ENCODE measurements around the gene GJB2. TPM values are rescaled to one million over a fixed set of nuclear protein-coding genes. Genes with fewer than 3 reads are reported as not detected.

Gene GJB2
- total RNA-seq, 3 donors from 2014 or later, result 0.66 to 0.88 TPM; not detected in 1

DNA sequence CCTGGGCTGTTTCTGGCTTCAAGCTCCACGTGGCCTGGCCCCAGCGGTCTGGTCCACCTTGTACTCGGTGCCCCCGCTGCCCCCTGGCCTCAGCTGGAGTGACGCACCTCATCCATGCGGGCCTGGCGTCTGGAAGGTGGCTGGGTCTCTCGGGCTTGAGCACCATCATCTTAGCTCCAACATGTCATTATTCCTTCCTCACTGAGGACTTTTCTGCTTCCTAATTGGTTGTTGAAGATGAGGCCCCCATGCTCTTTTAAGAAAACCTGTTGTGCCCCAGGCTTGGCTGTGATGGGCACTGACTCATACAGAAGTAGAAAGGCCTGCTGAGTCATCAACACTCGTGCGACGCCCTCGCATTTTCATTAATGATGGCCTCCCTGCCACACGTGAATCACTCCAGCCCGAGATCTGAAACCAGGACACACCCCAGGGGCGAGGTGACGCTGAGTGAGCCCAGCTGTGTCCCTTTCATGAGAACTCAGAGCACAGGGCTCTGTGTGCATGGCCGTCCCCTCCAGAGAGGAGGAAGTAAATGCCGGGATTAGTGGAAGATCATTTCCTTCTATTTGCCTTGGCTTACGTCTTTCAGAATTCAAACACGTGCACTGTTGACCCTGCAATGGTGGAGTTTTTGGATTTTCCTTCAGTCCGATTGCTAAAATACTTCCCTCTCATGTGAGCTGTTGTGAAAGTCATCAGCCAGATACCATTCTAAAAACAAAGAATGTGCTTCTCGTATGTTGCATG is 17.9 kb downstream of the GJB2 start:
- no peaks in the 10 kb centered on the region for H3K36me3 ChIP-seq
- DNase-seq (ENCODE audit: low spot score in 2 of 2), result peak; percentile 57 to 64
- TF ChIP-seq, protein P1, sequence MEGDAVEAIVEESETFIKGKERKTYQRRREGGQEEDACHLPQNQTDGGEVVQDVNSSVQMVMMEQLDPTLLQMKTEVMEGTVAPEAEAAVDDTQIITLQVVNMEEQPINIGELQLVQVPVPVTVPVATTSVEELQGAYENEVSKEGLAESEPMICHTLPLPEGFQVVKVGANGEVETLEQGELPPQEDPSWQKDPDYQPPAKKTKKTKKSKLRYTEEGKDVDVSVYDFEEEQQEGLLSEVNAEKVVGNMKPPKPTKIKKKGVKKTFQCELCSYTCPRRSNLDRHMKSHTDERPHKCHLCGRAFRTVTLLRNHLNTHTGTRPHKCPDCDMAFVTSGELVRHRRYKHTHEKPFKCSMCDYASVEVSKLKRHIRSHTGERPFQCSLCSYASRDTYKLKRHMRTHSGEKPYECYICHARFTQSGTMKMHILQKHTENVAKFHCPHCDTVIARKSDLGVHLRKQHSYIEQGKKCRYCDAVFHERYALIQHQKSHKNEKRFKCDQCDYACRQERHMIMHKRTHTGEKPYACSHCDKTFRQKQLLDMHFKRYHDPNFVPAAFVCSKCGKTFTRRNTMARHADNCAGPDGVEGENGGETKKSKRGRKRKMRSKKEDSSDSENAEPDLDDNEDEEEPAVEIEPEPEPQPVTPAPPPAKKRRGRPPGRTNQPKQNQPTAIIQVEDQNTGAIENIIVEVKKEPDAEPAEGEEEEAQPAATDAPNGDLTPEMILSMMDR (IDR thresholded peaks at IDR 0.05), result no peak
- TF ChIP-seq POLR2AphosphoS5 (IDR thresholded peaks at IDR 0.05), result peak in 2 of 3 donors; percentile 19 to 49
- H3K27ac ChIP-seq, result peak overlapping the region in 1 of 2 donors; percentile 8
- H3K4me3 ChIP-seq, result peak overlapping the region in 2 of 3 donors; percentile 8 to 45
- H3K27me3 ChIP-seq, result peaks cover 0 to 34% of the 10 kb centered on the region in 2 donors
- no peaks in the 10 kb centered on the region for H3K9me3 ChIP-seq
- no peaks in the 10 kb centered on the region for H3K4me1 ChIP-seq
- intact Hi-C loops (cut with DNase I; ENCODE audit: low total_unique reads), result no loop called here

DNA sequence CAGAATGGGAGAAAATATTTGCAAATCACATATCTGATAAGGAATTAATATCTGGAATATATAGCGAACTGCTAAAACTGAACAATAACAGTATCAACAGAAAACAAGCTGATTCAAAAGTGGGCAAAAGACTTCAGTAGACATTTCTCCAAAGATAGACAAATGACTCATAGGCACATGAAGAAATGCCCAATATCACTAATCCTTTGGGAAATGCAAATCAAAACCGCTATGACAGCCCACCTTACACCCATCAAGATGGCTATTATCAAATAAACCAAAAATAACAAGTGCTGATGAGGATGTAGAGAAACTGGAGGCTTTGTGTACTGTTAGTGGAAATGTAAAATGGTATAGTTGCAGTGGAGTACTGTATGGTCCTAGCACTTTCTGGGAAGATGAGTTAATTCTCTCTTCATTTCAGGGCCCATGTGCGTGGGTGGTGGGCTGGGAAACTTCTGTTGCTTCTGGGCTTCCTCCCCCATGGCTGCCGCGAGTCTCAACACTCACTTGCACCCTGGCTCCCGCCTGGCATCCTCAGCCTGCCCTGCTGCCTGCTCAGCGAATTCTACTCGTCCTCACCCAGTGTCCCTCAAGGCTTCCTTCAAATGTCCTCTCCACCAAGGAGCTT is 19.5 kb downstream of the GJB2 start:
- Histone ChIP-seq H3K9me3 (no peaks in the 10 kb centered on the region), H3K4me1 (no peaks in the 10 kb centered on the region), H3K36me3 (no peaks in the 10 kb centered on the region), H3K27me3 (peaks cover 0 to 22% of the 10 kb centered on the region in 2 donors), H3K4me3 (no peak overlapping the region), H3K27ac (no peak overlapping the region)
- TF ChIP-seq POLR2AphosphoS5 (IDR thresholded peaks at IDR 0.05), result no peak
- no peak for TF ChIP-seq POLR2A (IDR thresholded peaks at IDR 0.05)
- TF ChIP-seq, protein P1 (IDR thresholded peaks at IDR 0.05), result no peak
- intact Hi-C loops (cut with DNase I; ENCODE audit: low total_unique reads), result no loop called here
- DNase-seq (ENCODE audit: low spot score in 2 of 2), result no peak

DNA sequence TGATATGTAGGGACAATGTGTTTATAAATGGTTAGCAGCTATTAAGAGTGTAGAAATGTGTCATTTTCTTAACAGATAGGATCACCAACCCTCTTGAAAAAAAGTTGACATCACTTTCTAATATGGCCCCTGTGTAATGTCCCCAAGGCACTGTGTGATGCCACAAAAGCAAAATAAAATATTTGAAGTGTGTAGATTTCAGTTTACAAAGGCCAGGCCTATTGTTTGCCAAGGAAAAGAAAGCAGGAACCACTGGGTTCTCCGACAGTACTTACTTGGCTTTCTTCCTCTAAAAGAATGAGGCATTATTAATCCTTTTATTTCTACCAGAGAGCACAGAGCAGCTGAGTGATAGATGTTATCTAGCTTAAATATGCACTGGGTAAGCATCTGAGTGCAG is 21.4 kb downstream of the GJB2 start:
- no peak overlapping the region for H3K27ac ChIP-seq
- peaks cover 0 to 10% of the 10 kb centered on the region in 2 donors for H3K27me3 ChIP-seq
- no peak for DNase-seq (ENCODE audit: low spot score in 2 of 2)
- H3K4me1 ChIP-seq, result no peaks in the 10 kb centered on the region
- H3K9me3 ChIP-seq, result no peaks in the 10 kb centered on the region
- TF ChIP-seq POLR2A (IDR thresholded peaks at IDR 0.05), result no peak
- TF ChIP-seq POLR2AphosphoS5 (IDR thresholded peaks at IDR 0.05), result no peak
- TF ChIP-seq, protein P1 (IDR thresholded peaks at IDR 0.05), result no peak
- H3K4me3 ChIP-seq, result no peak overlapping the region
- H3K36me3 ChIP-seq, result no peaks in the 10 kb centered on the region
- intact Hi-C loops (cut with DNase I; ENCODE audit: low total_unique reads), result no loop called here

DNA sequence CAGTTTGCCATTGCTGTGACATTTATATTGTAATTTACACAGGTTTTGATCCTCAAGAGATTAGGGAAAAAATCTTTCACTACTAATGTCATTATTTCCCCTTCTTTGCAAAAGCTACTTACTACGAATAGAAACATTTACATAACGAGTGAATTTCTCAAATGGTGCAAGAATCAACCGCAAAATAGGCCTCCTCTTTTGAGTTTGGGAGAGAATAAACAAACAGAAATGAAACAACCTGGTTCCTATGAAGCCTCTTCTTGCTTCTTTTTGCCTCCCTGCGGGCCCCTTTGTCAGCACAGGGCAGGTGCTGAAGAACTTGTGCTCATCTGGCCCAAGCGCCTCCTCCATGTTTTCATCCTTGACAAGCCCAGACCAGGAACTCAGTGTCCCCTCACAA is 21.8 kb downstream of the GJB2 start:
- TF ChIP-seq, protein P1 (IDR thresholded peaks at IDR 0.05), result no peak
- TF ChIP-seq POLR2AphosphoS5 (IDR thresholded peaks at IDR 0.05) (no peak), POLR2A (IDR thresholded peaks at IDR 0.05) (no peak)
- Histone ChIP-seq H3K27ac (no peak overlapping the region), H3K4me1 (no peaks in the 10 kb centered on the region), H3K27me3 (peaks cover 0 to 10% of the 10 kb centered on the region in 2 donors), H3K9me3 (no peaks in the 10 kb centered on the region), H3K4me3 (no peak overlapping the region), H3K36me3 (no peaks in the 10 kb centered on the region)
- intact Hi-C loops (cut with DNase I; ENCODE audit: low total_unique reads), result no loop called here
- no peak for DNase-seq (ENCODE audit: low spot score in 2 of 2)

DNA sequence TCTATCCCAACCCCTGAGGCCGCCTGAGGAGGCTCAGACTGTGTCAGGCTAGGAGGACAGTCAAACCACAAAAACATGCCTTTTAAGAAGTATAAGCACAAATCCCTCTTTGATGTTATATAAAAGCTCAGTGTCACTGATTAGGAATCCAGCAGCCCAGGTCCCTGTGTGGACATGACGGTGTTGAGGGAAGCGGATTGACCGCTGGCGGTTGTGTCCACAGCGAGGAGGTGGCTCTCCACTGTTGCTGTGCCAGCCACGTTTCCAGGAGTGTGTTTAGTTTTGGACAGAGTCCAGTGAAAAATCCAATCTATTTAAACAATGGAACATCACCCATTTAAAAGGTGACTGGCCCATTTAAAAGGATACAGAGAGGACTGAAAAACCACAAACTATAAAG is 24.3 kb downstream of the GJB2 start:
- no peaks in the 10 kb centered on the region for H3K4me1 ChIP-seq
- no peak overlapping the region for H3K27ac ChIP-seq
- no peaks in the 10 kb centered on the region for H3K9me3 ChIP-seq
- H3K27me3 ChIP-seq, result peaks cover 0 to 10% of the 10 kb centered on the region in 2 donors
- no peaks in the 10 kb centered on the region for H3K36me3 ChIP-seq
- TF ChIP-seq, protein P1 (IDR thresholded peaks at IDR 0.05), result no peak
- TF ChIP-seq POLR2AphosphoS5 (IDR thresholded peaks at IDR 0.05), result no peak
- no peak for TF ChIP-seq POLR2A (IDR thresholded peaks at IDR 0.05)
- intact Hi-C loops (cut with DNase I; ENCODE audit: low total_unique reads), result no loop called here
- no peak for DNase-seq (ENCODE audit: low spot score in 2 of 2)
- H3K4me3 ChIP-seq, result no peak overlapping the region
